Esophagus muscularis mucosa (tissue), 3 donors: ENCODE results near the gene SOX8.

ENCODE experiments used
- POLR2A ChIP-seq: fragments of 450-650 bp; IDR thresholded peaks from one replicate; pipeline ENCODE4 v1.6.1; 2017; ENCODE audit warnings: antibody characterized with exemption, moderate library complexity, mild to moderate bottlenecking, low read depth
- TF ChIP-seq, protein P1 (sequence below), 3 experiments: fragments of 200-600 bp in 2 of 3; fragments of 450-650 bp in 1 of 3; sonication (generic) in 2 of 3; IDR thresholded peaks; one replicate each; pipeline ENCODE4 v1.5.1; 2017 to 2019; ENCODE audit warnings: antibody characterized with exemption in 3 of 3, mild to moderate bottlenecking in 2 of 3, moderate library complexity in 1 of 3

- TF ChIP-seq POLR2A = no peak
- TF ChIP-seq, protein P1, sequence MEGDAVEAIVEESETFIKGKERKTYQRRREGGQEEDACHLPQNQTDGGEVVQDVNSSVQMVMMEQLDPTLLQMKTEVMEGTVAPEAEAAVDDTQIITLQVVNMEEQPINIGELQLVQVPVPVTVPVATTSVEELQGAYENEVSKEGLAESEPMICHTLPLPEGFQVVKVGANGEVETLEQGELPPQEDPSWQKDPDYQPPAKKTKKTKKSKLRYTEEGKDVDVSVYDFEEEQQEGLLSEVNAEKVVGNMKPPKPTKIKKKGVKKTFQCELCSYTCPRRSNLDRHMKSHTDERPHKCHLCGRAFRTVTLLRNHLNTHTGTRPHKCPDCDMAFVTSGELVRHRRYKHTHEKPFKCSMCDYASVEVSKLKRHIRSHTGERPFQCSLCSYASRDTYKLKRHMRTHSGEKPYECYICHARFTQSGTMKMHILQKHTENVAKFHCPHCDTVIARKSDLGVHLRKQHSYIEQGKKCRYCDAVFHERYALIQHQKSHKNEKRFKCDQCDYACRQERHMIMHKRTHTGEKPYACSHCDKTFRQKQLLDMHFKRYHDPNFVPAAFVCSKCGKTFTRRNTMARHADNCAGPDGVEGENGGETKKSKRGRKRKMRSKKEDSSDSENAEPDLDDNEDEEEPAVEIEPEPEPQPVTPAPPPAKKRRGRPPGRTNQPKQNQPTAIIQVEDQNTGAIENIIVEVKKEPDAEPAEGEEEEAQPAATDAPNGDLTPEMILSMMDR (IDR thresholded peaks at IDR 0.05) = no peak
These were observed 15.1 kb upstream of the SOX8 start for GRCh38 chr16:966505-966904.
